Tibial nerve (tissue), 4 donors: ENCODE results near the gene ALK.

ENCODE experiments used
- EP300 ChIP-seq, 2 donors: sonication (generic); formaldehyde crosslinking; IDR thresholded peaks; one replicate each; pipeline ENCODE4 v1.6.1; 2017; ENCODE audit warnings: antibody characterized with exemption in 2 of 2, mild to moderate bottlenecking in 1 of 2
- POLR2A ChIP-seq, 2 donors: fragments of 450-650 bp; IDR thresholded peaks; one replicate each; pipeline ENCODE4 v1.6.1; 2017; ENCODE audit warnings: antibody characterized with exemption in 2 of 2, mild to moderate bottlenecking in 2 of 2, moderate library complexity in 2 of 2
- TF ChIP-seq, protein P1 (sequence below), 5 experiments: fragments of 200-600 bp in 3 of 5; fragments of 450-650 bp in 2 of 5; sonication (generic) in 3 of 5; IDR thresholded peaks; one replicate each; pipeline ENCODE4 v1.5.1; 2016 to 2019; ENCODE audit warnings: antibody characterized with exemption in 5 of 5, mild to moderate bottlenecking in 3 of 5, moderate library complexity in 2 of 5

DNA sequence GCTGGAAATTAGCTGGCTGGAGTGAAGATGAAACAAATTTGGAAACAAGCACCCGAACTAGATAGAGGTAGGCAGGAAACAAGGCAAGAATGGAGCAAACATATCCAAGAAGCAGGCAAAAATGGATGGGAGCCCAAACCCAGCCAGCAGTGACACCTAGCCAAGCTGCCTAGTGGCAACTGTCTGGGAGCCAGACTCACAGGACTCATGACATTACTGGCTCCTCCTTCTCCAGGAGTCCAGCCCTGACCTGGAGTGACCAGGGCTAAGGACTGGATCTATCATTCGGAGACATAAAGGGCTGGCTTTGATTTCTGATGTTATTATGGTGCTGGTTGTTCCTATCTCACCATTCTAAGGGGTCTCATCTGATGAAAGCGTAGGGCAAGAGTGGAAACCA lies 21.3 kb upstream of the ALK start:
- TF ChIP-seq, protein P1, sequence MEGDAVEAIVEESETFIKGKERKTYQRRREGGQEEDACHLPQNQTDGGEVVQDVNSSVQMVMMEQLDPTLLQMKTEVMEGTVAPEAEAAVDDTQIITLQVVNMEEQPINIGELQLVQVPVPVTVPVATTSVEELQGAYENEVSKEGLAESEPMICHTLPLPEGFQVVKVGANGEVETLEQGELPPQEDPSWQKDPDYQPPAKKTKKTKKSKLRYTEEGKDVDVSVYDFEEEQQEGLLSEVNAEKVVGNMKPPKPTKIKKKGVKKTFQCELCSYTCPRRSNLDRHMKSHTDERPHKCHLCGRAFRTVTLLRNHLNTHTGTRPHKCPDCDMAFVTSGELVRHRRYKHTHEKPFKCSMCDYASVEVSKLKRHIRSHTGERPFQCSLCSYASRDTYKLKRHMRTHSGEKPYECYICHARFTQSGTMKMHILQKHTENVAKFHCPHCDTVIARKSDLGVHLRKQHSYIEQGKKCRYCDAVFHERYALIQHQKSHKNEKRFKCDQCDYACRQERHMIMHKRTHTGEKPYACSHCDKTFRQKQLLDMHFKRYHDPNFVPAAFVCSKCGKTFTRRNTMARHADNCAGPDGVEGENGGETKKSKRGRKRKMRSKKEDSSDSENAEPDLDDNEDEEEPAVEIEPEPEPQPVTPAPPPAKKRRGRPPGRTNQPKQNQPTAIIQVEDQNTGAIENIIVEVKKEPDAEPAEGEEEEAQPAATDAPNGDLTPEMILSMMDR (IDR thresholded peaks at IDR 0.05), result no peak
- TF ChIP-seq POLR2A (IDR thresholded peaks at IDR 0.05) (no peak), EP300 (IDR thresholded peaks at IDR 0.05) (no peak)
